ENCODE measurements around the gene FSTL4. TPM values are rescaled to one million over a fixed set of nuclear protein-coding genes. Genes with fewer than 3 reads are reported as not detected.

Gene FSTL4
- total RNA-seq, 1 experiment from 2014 or later, result not detected

DNA sequence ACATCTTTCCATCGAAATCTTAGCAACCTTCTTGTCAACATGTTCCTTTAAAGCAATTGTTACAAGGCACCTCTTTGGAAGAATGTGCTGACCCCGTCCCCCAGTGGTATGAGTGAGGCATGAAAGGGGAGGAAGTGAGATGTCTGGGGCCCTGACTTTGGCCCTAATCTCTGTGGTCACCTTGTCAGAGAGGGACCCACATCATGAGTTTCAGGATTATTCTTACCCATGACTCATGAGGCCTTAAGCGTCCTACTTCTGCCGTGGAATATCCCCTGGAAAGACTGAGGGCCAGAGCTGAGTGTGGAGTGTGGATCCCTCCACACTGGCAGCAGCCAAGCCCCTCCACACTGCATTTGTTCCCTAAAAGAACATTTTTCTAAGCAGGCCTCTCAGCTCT, 81.2 kb downstream of the FSTL4 start:
- no peak overlapping the region for H3K27ac Mint-ChIP-seq (ENCODE audit: unreplicated experiment)
- peaks cover 97% of the 10 kb centered on the region for H3K27me3 Mint-ChIP-seq (ENCODE audit: unreplicated experiment)
- H3K9me3 Mint-ChIP-seq (ENCODE audit: low read depth, unreplicated experiment), result no peaks in the 10 kb centered on the region
- no peak for DNase-seq
- intact Hi-C loops (cut with micrococcal nuclease; ENCODE audit: unreplicated experiment), result no loop called here
- TF ChIP-seq, protein P1, sequence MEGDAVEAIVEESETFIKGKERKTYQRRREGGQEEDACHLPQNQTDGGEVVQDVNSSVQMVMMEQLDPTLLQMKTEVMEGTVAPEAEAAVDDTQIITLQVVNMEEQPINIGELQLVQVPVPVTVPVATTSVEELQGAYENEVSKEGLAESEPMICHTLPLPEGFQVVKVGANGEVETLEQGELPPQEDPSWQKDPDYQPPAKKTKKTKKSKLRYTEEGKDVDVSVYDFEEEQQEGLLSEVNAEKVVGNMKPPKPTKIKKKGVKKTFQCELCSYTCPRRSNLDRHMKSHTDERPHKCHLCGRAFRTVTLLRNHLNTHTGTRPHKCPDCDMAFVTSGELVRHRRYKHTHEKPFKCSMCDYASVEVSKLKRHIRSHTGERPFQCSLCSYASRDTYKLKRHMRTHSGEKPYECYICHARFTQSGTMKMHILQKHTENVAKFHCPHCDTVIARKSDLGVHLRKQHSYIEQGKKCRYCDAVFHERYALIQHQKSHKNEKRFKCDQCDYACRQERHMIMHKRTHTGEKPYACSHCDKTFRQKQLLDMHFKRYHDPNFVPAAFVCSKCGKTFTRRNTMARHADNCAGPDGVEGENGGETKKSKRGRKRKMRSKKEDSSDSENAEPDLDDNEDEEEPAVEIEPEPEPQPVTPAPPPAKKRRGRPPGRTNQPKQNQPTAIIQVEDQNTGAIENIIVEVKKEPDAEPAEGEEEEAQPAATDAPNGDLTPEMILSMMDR (IDR thresholded peaks at IDR 0.05; ENCODE audit: unreplicated experiment), result no peak
- H3K4me3 Mint-ChIP-seq (ENCODE audit: low read depth, unreplicated experiment), result no peak overlapping the region
- CTCF ChIA-PET, result no interaction called here
- no TSS peak for BruUV-seq (replicated peaks)
- H3K4me1 Mint-ChIP-seq (ENCODE audit: low read depth, unreplicated experiment), result no peaks in the 10 kb centered on the region
- no peaks in the 10 kb centered on the region for H3K36me3 Mint-ChIP-seq (ENCODE audit: insufficient read depth, unreplicated experiment)

DNA sequence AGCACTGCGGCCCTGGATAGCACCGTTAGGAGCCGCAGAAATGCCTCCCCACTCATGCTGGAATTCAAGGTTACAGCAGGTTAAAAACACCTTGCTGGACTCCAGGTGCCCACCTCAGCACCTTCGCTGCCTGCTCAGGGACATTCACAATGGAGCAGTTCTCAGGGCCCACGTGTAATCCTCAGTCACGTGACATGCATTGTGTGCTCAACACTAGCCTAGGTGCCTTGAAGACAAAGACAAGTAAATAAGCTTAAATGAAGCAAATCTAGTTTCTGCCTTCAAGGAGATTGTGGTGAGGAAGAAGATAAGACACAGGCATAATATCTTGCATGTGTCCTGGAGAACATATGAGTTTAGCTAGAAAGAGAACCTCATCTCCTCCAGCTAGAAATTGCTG, 82.1 kb downstream of the FSTL4 start:
- TF ChIP-seq, protein P1 (IDR thresholded peaks at IDR 0.05; ENCODE audit: unreplicated experiment), result no peak
- CTCF ChIA-PET, result no interaction called here
- H3K4me1 Mint-ChIP-seq (ENCODE audit: low read depth, unreplicated experiment), result no peaks in the 10 kb centered on the region
- H3K4me3 Mint-ChIP-seq (ENCODE audit: low read depth, unreplicated experiment), result no peak overlapping the region
- H3K27ac Mint-ChIP-seq (ENCODE audit: unreplicated experiment), result no peak overlapping the region
- H3K27me3 Mint-ChIP-seq (ENCODE audit: unreplicated experiment), result peaks cover 97% of the 10 kb centered on the region
- intact Hi-C loops (cut with micrococcal nuclease; ENCODE audit: unreplicated experiment), result no loop called here
- no peaks in the 10 kb centered on the region for H3K9me3 Mint-ChIP-seq (ENCODE audit: low read depth, unreplicated experiment)
- DNase-seq, result no peak
- no peaks in the 10 kb centered on the region for H3K36me3 Mint-ChIP-seq (ENCODE audit: insufficient read depth, unreplicated experiment)
- no TSS peak for BruUV-seq (replicated peaks)

DNA sequence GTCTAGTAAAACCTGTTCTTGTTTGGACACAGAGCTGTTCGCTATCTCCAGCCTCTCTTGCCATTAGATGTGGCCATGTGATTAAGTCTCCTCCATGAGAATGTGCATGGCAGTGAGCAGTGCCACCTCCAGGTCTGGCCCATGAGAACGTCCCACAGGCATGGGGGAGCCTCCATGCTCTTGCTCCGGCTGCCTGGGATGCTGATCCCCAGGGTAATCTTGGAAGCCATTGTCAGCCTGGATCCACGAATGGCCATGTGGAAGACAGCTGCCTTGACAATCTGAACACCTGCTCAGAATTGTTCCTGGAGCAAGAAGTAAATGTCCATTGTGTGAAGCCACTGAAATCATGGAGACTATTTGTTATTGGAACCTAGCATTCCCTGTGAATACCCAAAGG, 83.5 kb downstream of the FSTL4 start:
- H3K27ac Mint-ChIP-seq (ENCODE audit: unreplicated experiment), result no peak overlapping the region
- no peaks in the 10 kb centered on the region for H3K9me3 Mint-ChIP-seq (ENCODE audit: low read depth, unreplicated experiment)
- no peaks in the 10 kb centered on the region for H3K36me3 Mint-ChIP-seq (ENCODE audit: insufficient read depth, unreplicated experiment)
- TF ChIP-seq, protein P1 (IDR thresholded peaks at IDR 0.05; ENCODE audit: unreplicated experiment), result no peak
- H3K27me3 Mint-ChIP-seq (ENCODE audit: unreplicated experiment), result peaks cover 97% of the 10 kb centered on the region
- intact Hi-C loops (cut with micrococcal nuclease; ENCODE audit: unreplicated experiment), result no loop called here
- no peak overlapping the region for H3K4me3 Mint-ChIP-seq (ENCODE audit: low read depth, unreplicated experiment)
- no TSS peak for BruUV-seq (replicated peaks)
- CTCF ChIA-PET, result no interaction called here
- DNase-seq, result no peak
- H3K4me1 Mint-ChIP-seq (ENCODE audit: low read depth, unreplicated experiment), result no peaks in the 10 kb centered on the region

DNA sequence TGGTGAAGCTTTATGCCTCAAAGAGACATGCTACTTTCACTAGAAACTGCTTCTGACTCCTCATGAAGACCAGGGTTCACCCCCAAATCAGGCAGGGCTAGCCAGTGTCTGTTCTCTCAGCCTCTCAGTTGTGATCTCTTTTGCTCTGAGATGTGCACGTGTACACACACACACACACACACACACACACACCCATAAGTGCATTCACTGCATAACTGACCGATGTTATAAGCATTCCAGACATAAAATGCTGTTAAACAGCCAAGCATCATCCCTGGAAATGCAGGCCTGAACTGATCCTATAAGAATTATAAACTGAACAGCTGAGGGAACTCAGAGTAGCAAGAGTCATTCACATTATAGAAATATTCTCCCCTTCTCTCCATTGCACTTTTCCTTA, 85.0 kb downstream of the FSTL4 start:
- Mint-ChIP-seq H3K4me1 (ENCODE audit: low read depth, unreplicated experiment) (no peaks in the 10 kb centered on the region), H3K36me3 (ENCODE audit: insufficient read depth, unreplicated experiment) (no peaks in the 10 kb centered on the region), H3K27ac (ENCODE audit: unreplicated experiment) (no peak overlapping the region), H3K9me3 (ENCODE audit: low read depth, unreplicated experiment) (no peaks in the 10 kb centered on the region), H3K27me3 (ENCODE audit: unreplicated experiment) (peaks cover 100% of the 10 kb centered on the region), H3K4me3 (ENCODE audit: low read depth, unreplicated experiment) (no peak overlapping the region)
- intact Hi-C loops (cut with micrococcal nuclease; ENCODE audit: unreplicated experiment), result no loop called here
- DNase-seq, result no peak
- CTCF ChIA-PET, result interaction anchor here (0.6 to 0.7 kb wide), 2 partner anchors 13 to 24 kb away, joined by 3 read pairs; no protein-coding TSS in a partner anchor
- TF ChIP-seq, protein P1 (IDR thresholded peaks at IDR 0.05; ENCODE audit: unreplicated experiment), result no peak
- no TSS peak for BruUV-seq (replicated peaks)
